ENCODE results near the gene VTN.

The VTN gene

GRCh38 chr17:28324267-28324745 lies 45.8 kb downstream of the VTN start:
- Histone ChIP-seq H3K36me3 (ENCODE audit: low read depth) (peaks cover 68% of the 10 kb centered on the region), H3K27ac (ENCODE audit: poor library complexity, severe bottlenecking) (no peak overlapping the region), H3K9me3 (ENCODE audit: severe bottlenecking) (no peaks in the 10 kb centered on the region), H3K4me3 (ENCODE audit: severe bottlenecking) (no peak overlapping the region), H3K4me1 (ENCODE audit: insufficient read depth, poor library complexity, severe bottlenecking) (no peaks in the 10 kb centered on the region), H3K27me3 (ENCODE audit: insufficient read depth, poor library complexity, severe bottlenecking) (no peaks in the 10 kb centered on the region)
- TF ChIP-seq CTCF (IDR thresholded peaks at IDR 0.05; ENCODE audit: poor library complexity, severe bottlenecking): no peak
- DNase-seq (ENCODE audit: low spot score) (no peak), ATAC-seq (ENCODE audit: low read depth) (no peak)

DNA sequence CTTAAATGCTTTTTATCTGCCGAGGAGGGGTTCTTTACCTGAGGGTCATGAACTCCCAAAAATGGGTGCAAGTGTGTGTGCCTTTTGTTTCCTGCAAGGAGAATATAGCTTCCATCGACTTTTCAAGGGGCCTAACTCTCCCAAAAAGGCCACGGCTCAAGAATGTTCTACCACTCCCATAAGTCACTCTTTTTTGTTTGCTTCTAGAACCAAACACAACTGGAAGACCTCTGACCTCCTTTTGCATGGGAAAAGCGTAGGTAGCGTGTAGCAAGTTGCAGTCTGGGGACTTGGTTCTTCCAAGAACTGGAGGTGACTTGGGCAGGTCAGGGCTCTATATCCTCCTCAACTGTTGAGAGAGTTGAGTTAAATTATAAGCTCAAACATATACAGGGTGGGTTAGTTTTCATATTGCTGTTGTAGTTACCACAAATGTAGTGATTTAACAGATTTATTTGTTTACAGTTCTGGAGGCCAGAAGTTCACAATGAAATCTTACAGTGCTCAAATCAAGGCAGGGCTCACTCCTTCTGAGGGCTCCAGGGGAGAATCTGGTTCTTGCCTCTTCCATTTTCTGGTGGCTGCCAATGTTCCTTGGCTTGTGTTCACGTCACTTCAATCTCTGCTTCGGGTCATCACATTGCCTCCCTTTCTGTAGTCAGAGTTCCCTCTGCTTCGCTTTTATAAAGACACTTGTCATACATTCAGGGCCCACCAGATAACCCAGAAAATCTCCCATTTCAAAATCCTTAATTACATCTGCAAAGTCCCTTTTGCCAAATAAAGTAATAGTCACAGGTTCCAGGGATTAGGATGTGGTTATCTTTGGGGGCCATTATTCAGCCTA lies 49.7 kb downstream of the VTN start:
- H3K9me3 ChIP-seq (ENCODE audit: severe bottlenecking): no peaks in the 10 kb centered on the region
- peak overlapping the region; percentile 64 for H3K27ac ChIP-seq (ENCODE audit: poor library complexity, severe bottlenecking)
- no peak for TF ChIP-seq CTCF (IDR thresholded peaks at IDR 0.05; ENCODE audit: poor library complexity, severe bottlenecking)
- peaks cover 36% of the 10 kb centered on the region for H3K36me3 ChIP-seq (ENCODE audit: low read depth)
- no peaks in the 10 kb centered on the region for H3K4me1 ChIP-seq (ENCODE audit: insufficient read depth, poor library complexity, severe bottlenecking)
- ATAC-seq (ENCODE audit: low read depth) (no peak), DNase-seq (ENCODE audit: low spot score) (no peak)
- peak overlapping the region; percentile 53 for H3K4me3 ChIP-seq (ENCODE audit: severe bottlenecking)
- no peaks in the 10 kb centered on the region for H3K27me3 ChIP-seq (ENCODE audit: insufficient read depth, poor library complexity, severe bottlenecking)

DNA sequence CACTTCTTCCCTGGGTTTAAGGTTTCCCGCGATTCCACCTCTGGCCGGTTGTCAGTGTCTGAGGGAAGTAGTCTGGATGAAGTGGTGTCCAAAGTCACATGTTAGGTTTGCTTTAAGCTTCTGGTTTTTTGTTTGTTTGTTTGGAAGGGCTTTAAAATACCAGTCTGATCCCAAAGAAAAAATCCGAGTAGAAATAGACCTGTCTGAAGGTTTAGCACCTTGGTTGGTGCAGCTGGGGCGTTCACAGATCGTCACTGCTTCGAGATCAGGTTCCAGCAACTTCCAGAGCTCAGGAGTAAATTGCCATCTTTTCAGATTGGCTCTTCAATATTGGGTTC lies 50.5 kb downstream of the VTN start:
- no peaks in the 10 kb centered on the region for H3K4me1 ChIP-seq (ENCODE audit: insufficient read depth, poor library complexity, severe bottlenecking)
- DNase-seq (ENCODE audit: low spot score) (no peak), ATAC-seq (ENCODE audit: low read depth) (no peak; the same call in 2 of the 3 replicates)
- peaks cover 28% of the 10 kb centered on the region for H3K36me3 ChIP-seq (ENCODE audit: low read depth)
- no peaks in the 10 kb centered on the region for H3K27me3 ChIP-seq (ENCODE audit: insufficient read depth, poor library complexity, severe bottlenecking)
- no peak for TF ChIP-seq CTCF (IDR thresholded peaks at IDR 0.05; ENCODE audit: poor library complexity, severe bottlenecking)
- no peaks in the 10 kb centered on the region for H3K9me3 ChIP-seq (ENCODE audit: severe bottlenecking)
- H3K4me3 ChIP-seq (ENCODE audit: severe bottlenecking): peak overlapping the region; percentile 53
- H3K27ac ChIP-seq (ENCODE audit: poor library complexity, severe bottlenecking): peak overlapping the region; percentile 64

DNA sequence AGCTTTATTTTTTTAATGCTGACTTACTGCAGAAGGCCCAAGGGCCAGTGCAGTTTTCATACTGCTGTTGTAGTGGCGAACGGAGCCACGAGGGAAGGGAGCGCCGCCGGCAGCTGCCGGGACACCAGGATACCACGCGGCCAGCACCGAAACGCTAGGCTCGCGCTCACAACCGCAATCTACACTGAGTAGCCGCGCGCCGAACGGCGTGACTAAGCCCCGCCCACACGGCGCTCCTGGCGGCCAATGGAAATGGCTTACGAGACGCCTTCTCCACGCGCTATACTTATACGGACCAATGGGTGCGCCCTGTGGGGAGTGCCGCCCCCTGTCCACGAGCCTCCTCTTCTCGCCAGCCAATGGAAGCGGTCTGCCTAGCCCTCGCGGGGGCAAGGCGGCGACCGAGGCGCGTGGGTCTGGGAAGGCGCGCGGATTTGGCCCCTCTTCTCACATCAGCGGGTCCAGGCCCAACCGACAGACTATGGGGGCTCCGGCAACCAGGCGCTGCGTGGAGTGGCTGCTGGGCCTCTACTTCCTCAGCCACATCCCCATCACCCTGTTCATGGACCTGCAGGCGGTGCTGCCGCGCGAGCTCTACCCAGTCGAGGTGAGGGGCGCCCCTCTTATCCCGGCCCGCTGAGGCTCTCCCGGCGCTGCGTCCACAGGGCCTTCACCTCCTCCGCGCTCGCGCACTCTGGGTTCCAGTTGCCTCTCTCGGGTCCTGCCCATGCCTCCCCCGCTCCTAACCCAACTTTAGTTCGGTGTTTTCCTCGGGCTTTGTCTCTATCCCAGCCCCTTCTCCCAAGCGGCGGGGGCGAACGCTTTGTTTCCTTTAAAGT lies 51.1 kb downstream of the VTN start, which contains the start of gene TMEM97:
TMEM97 (plus strand) TSS at position 442 of the 839 bp plus-strand sequence; CDS start at position 482, 40 bp downstream.
- ATAC-seq (ENCODE audit: low read depth) (peak; percentile 98), DNase-seq (ENCODE audit: low spot score) (peak; percentile 95)
- Histone ChIP-seq H3K27me3 (ENCODE audit: insufficient read depth, poor library complexity, severe bottlenecking) (no peaks in the 10 kb centered on the region), H3K4me3 (ENCODE audit: severe bottlenecking) (peak within 1 kb of the TSS; percentile 53), H3K36me3 (ENCODE audit: low read depth) (peaks cover 23% of the 10 kb centered on the region), H3K9me3 (ENCODE audit: severe bottlenecking) (no peaks in the 10 kb centered on the region), H3K4me1 (ENCODE audit: insufficient read depth, poor library complexity, severe bottlenecking) (no peaks in the 10 kb centered on the region), H3K27ac (ENCODE audit: poor library complexity, severe bottlenecking) (peak within 1 kb of the TSS; percentile 64)
- TF ChIP-seq CTCF (IDR thresholded peaks at IDR 0.05; ENCODE audit: poor library complexity, severe bottlenecking): no peak
